HFFc6 (cell line): Measurements from ENCODE around the gene C4orf33. TPM values are rescaled to one million over a fixed set of nuclear protein-coding genes. Genes with fewer than 3 reads are reported as not detected.
"Not testable (repeated sequence)": the region's sequence is repeated elsewhere in the genome, so short reads cannot be mapped to it uniquely, and the experiment has no call there.

Experiments
- DNase-seq: peaks from one replicate; pipeline ENCODE4 v3.0.0-alpha.2; 2018
- H3K27ac Mint-ChIP-seq: 2 replicates; pipeline ENCODE4 v1.8.0; 2020; ENCODE audit warnings: mild to moderate bottlenecking, mixed read lengths
- H3K27me3 Mint-ChIP-seq: 2 replicates; pipeline ENCODE4 v1.8.0; 2021; ENCODE audit warnings: mild to moderate bottlenecking, moderate library complexity, mixed read lengths; ENCODE audit not compliant: insufficient read depth
- H3K36me3 Mint-ChIP-seq: 2 replicates; pipeline ENCODE4 v1.8.0; 2021; ENCODE audit warnings: low read depth, mixed read lengths
- H3K4me1 Mint-ChIP-seq: 2 replicates; pipeline ENCODE4 v1.8.0; 2020; ENCODE audit warnings: low read depth, mixed read lengths
- H3K4me3 Mint-ChIP-seq: 2 replicates; pipeline ENCODE4 v1.8.0; 2020; ENCODE audit warnings: mild to moderate bottlenecking, moderate library complexity, mixed read lengths
- H3K9me3 Mint-ChIP-seq: 2 replicates; pipeline ENCODE4 v1.8.0; 2020; ENCODE audit warnings: mild to moderate bottlenecking, mixed read lengths
- CTCF ChIP-seq: fragments of 200-600 bp; sonication (generic); IDR thresholded peaks from 2 replicates; pipeline ENCODE4 v1.5.0; 2021; ENCODE audit warnings: antibody characterized with exemption, mild to moderate bottlenecking
- long read RNA-seq: library from polyadenylated mRNA; unstranded; transcript quantifications from one replicate; pipeline ENCODE4 v2.0.0, GENCODE V29; 2019
- total RNA-seq, 6 experiments: library from RNA; stranded (reverse); fragmentation: NEBNext Ultra II Directional; extraction: Animal tissue kit (Norgen Biotek cat#: 25700); gene quantifications; 2 replicates in 1 of 6; 3 replicates in 5 of 6; pipeline ENCODE4 v1.2.3, GENCODE V29; 2021

Gene C4orf33
- 10 to 100 TPM in 1 of 6 experiments, 1 to 10 TPM in 5; 7.6 to 10.3 (median 8.8) TPM for total RNA-seq
- long read RNA-seq, full-length matches to known transcripts, result 8 of 10 reads
- long read RNA-seq, partial matches to known transcripts, result 1 of 10 reads
- long read RNA-seq, other reads (novel, unspliced or antisense), result 1 of 10 reads

- Mint-ChIP-seq H3K27ac (peak within 1 kb of the TSS; percentile 98), H3K4me1 (peaks cover 29% of the 10 kb centered on the region), H3K36me3 (no peaks in the 10 kb centered on the region), H3K27me3 (no peaks in the 10 kb centered on the region), H3K4me3 (peak within 1 kb of the TSS; percentile 97), H3K9me3 (no peaks in the 10 kb centered on the region)
- no peak for TF ChIP-seq CTCF
- DNase-seq, result peak; percentile 53
Measured at GRCh38 chr4:129095811-129096454, at the start of gene C4orf33. C4orf33 (plus strand) TSS chr4:129096152; CDS start chr4:129102611, 6,459 bp downstream.

- H3K27ac Mint-ChIP-seq, result no peak overlapping the region
- DNase-seq, result no peak
- H3K36me3 Mint-ChIP-seq, result peaks cover 86% of the 10 kb centered on the region
- H3K9me3 Mint-ChIP-seq, result peaks cover 83% of the 10 kb centered on the region
- no peak for TF ChIP-seq CTCF
- H3K27me3 Mint-ChIP-seq, result peaks cover 1% of the 10 kb centered on the region; the same call in 1 of the 2 replicates
- H3K4me1 Mint-ChIP-seq, result peaks cover under 1% of the 10 kb centered on the region; the same call in 1 of the 2 replicates
- no peak overlapping the region for H3K4me3 Mint-ChIP-seq
Measured at GRCh38 chr4:129059028-129059427, 36.9 kb upstream of the C4orf33 start.

GRCh38 chr4:129062580-129062979 lies 33.4 kb upstream of the C4orf33 start:
- Mint-ChIP-seq H3K4me1 (peaks cover 13% of the 10 kb centered on the region; the same call in 1 of the 2 replicates), H3K9me3 (peaks cover 58% of the 10 kb centered on the region), H3K4me3 (no peak overlapping the region), H3K27me3 (peaks cover 1% of the 10 kb centered on the region; the same call in 1 of the 2 replicates), H3K27ac (no peak overlapping the region), H3K36me3 (peaks cover 61% of the 10 kb centered on the region)
- no peak for DNase-seq
- TF ChIP-seq CTCF, result no peak

- DNase-seq, result no peak
- Mint-ChIP-seq H3K27me3 (no peaks in the 10 kb centered on the region; the same call in 1 of the 2 replicates), H3K4me3 (no peak overlapping the region), H3K27ac (no peak overlapping the region), H3K4me1 (peaks cover 13% of the 10 kb centered on the region; the same call in 1 of the 2 replicates), H3K36me3 (peaks cover 62% of the 10 kb centered on the region), H3K9me3 (peaks cover 50% of the 10 kb centered on the region)
- TF ChIP-seq CTCF, result no peak
Measured at GRCh38 chr4:129063640-129064039, 32.3 kb upstream of the C4orf33 start.

GRCh38 chr4:129064717-129065116 lies 31.2 kb upstream of the C4orf33 start:
- H3K4me3 Mint-ChIP-seq, result no peak overlapping the region
- TF ChIP-seq CTCF, result no peak
- peaks cover 13% of the 10 kb centered on the region; the same call in 1 of the 2 replicates for H3K4me1 Mint-ChIP-seq
- no peak overlapping the region for H3K27ac Mint-ChIP-seq
- H3K36me3 Mint-ChIP-seq, result peaks cover 57% of the 10 kb centered on the region
- no peaks in the 10 kb centered on the region; the same call in 1 of the 2 replicates for H3K27me3 Mint-ChIP-seq
- H3K9me3 Mint-ChIP-seq, result peaks cover 46% of the 10 kb centered on the region
- peak; percentile 41 for DNase-seq

- not testable (repeated sequence) for H3K4me1 Mint-ChIP-seq, DNase-seq, H3K4me3 Mint-ChIP-seq, H3K27me3 Mint-ChIP-seq, H3K27ac Mint-ChIP-seq
- peaks cover 12% of the 10 kb centered on the region for H3K9me3 Mint-ChIP-seq
- peaks cover 47% of the 10 kb centered on the region for H3K36me3 Mint-ChIP-seq
Measured at GRCh38 chr4:129069537-129069936, 26.4 kb upstream of the C4orf33 start.
